HG03039 (cell line): ENCODE data around the gene SFXN2.
"Not testable (repeated sequence)": the region's sequence is repeated elsewhere in the genome, so short reads cannot be mapped to it uniquely, and the experiment has no call there.

Experiments used
- ATAC-seq: cut with Tn5 transposase; IDR thresholded peaks from one replicate; pipeline ENCODE4 v1.9.1; 2021; ENCODE audit warnings: mild to moderate bottlenecking, moderate library complexity; ENCODE audit not compliant: unreplicated experiment

SFXN2 gene

GRCh38 chr10:102752266-102752930 is 38.0 kb downstream of the SFXN2 start:
- ATAC-seq: no peak

- ATAC-seq: no peak
Observed at GRCh38 chr10:102752934-102753664, 38.7 kb downstream of the SFXN2 start.

- ATAC-seq: no peak
Observed at GRCh38 chr10:102753718-102754117, 39.3 kb downstream of the SFXN2 start.

- no peak for ATAC-seq
Observed at GRCh38 chr10:102757323-102757722, 42.9 kb downstream of the SFXN2 start.

GRCh38 chr10:102758240-102758932 is 44.0 kb downstream of the SFXN2 start:
- no peak for ATAC-seq

GRCh38 chr10:102758933-102759262 is 44.5 kb downstream of the SFXN2 start:
- ATAC-seq: not testable (repeated sequence)

GRCh38 chr10:102759497-102760210 is 45.2 kb downstream of the SFXN2 start:
- ATAC-seq: no peak

- ATAC-seq: no peak
Observed at GRCh38 chr10:102761981-102762380, 47.5 kb downstream of the SFXN2 start.

- no peak for ATAC-seq
Observed at GRCh38 chr10:102762401-102763015, 48.1 kb downstream of the SFXN2 start.

GRCh38 chr10:102763037-102763607 is 48.7 kb downstream of the SFXN2 start:
- no peak for ATAC-seq

GRCh38 chr10:102764470-102765161 is 50.2 kb downstream of the SFXN2 start:
- ATAC-seq: no peak

GRCh38 chr10:102765336-102765735 is 50.9 kb downstream of the SFXN2 start:
- ATAC-seq: no peak

- no peak for ATAC-seq
Observed at GRCh38 chr10:102767428-102768160, 53.2 kb downstream of the SFXN2 start.

- no peak for ATAC-seq
Observed at GRCh38 chr10:102769375-102770107, 55.1 kb downstream of the SFXN2 start.

GRCh38 chr10:102770108-102770482 is 55.7 kb downstream of the SFXN2 start:
- ATAC-seq: no peak

GRCh38 chr10:102770792-102771191 is 56.4 kb downstream of the SFXN2 start:
- no peak for ATAC-seq

- no peak for ATAC-seq
Observed at GRCh38 chr10:102773320-102773719, 58.9 kb downstream of the SFXN2 start.

- ATAC-seq: no peak
Observed at GRCh38 chr10:102773986-102774385, 59.5 kb downstream of the SFXN2 start.
